ENCODE data around the gene ITPRID2.

The ITPRID2 gene

DNA sequence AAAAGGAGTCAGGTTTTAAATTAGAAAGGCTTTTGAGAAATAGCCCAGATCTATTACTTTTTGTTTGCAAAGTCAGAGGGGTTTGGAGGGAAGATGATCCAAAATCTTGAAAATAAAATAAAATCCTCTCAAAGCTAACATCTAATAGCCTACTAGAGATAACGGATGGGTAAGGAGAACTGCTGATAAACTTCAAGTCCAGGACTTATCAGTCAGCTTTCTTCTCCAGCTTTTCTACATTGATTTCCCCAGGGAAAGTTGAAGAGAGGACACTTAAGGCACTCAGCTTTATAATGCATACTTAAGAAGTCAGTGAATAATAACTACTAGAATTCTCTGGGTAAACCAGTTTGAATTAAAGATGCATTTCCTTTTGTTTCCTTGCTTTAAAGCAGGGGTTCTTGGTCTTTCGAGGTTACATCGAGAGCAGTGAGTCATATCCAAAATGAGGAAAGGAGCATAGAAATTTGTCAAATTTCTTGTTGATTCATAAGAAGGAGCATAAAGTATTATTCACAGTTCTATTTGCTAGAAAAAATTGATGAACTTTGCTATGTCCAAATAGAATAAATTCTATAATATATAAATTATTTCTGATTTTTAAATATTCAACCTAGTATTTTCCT, 43.2 kb upstream of the ITPRID2 start:
- Histone ChIP-seq H3K27ac (no peak overlapping the region), H3K27me3 (no peaks in the 10 kb centered on the region), H3K4me1 (peaks cover 0 to 2% (median 0%) of the 10 kb centered on the region in 4 donors), H3K4me3 (no peak overlapping the region), H3K9me3 (no peaks in the 10 kb centered on the region), H3K36me3 (no peaks in the 10 kb centered on the region)
- no peak for DNase-seq
- intact Hi-C loops (cut with DNase I; ENCODE audit: low total_unique reads) = no loop called here
- TF ChIP-seq, protein P1, sequence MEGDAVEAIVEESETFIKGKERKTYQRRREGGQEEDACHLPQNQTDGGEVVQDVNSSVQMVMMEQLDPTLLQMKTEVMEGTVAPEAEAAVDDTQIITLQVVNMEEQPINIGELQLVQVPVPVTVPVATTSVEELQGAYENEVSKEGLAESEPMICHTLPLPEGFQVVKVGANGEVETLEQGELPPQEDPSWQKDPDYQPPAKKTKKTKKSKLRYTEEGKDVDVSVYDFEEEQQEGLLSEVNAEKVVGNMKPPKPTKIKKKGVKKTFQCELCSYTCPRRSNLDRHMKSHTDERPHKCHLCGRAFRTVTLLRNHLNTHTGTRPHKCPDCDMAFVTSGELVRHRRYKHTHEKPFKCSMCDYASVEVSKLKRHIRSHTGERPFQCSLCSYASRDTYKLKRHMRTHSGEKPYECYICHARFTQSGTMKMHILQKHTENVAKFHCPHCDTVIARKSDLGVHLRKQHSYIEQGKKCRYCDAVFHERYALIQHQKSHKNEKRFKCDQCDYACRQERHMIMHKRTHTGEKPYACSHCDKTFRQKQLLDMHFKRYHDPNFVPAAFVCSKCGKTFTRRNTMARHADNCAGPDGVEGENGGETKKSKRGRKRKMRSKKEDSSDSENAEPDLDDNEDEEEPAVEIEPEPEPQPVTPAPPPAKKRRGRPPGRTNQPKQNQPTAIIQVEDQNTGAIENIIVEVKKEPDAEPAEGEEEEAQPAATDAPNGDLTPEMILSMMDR (IDR thresholded peaks at IDR 0.05) = no peak

DNA sequence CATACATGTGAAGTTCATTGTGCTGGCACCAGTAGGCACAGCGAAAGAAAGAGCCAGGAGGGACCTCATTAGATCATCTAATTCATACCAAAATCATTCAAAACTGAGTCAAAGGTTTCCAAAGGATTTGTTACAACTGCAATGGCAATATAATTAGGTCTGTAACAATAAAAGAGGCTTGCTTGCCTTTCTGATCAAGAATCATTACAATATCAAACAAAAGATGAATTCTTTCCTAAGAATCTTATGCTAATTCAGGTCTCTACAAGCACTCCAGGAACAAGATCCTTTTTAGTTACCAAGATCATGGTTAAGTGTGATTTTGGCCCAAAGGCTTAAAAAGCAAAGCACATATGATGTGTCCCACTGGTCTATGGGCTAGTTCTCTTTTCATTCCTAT, 41.9 kb upstream of the ITPRID2 start:
- Histone ChIP-seq H3K9me3 (no peaks in the 10 kb centered on the region), H3K4me1 (peaks cover 0 to 2% (median 0%) of the 10 kb centered on the region in 4 donors), H3K4me3 (no peak overlapping the region), H3K27me3 (no peaks in the 10 kb centered on the region), H3K36me3 (no peaks in the 10 kb centered on the region), H3K27ac (no peak overlapping the region)
- DNase-seq = no peak
- TF ChIP-seq, protein P1 (IDR thresholded peaks at IDR 0.05) = no peak
- intact Hi-C loops (cut with DNase I; ENCODE audit: low total_unique reads) = no loop called here

DNA sequence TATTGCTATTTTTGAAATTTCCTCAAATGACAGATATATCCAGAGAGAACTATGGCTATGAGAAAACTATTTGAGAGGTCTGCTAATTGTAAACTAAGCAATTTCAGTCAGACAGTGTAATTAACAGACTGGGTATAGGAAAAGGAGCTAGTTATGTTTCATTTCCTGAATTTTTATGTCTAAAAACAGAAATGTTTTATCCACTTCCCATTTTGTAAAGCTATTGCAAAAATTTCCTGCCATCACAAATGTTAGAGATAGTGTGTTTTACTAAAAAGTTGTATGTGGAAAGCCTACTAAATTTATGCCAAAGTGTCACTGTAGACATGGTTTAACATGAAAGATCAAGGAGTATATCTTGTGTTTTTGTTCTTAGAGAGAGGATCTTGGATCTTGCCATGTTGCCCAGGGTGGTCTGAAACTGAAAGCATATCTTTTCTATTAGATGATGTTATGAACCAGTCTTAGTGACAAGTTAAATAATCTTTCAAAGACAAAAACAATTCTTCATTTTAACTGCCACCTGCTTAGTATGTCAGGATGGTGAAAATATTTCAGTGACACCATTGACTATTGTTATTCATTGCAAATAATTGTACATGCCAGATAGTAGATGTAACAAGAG, 40.5 kb upstream of the ITPRID2 start:
- no peaks in the 10 kb centered on the region for H3K36me3 ChIP-seq
- DNase-seq = no peak
- intact Hi-C loops (cut with DNase I; ENCODE audit: low total_unique reads) = no loop called here
- H3K4me3 ChIP-seq = no peak overlapping the region
- peaks cover 0 to 2% (median 0%) of the 10 kb centered on the region in 4 donors for H3K4me1 ChIP-seq
- H3K27me3 ChIP-seq = no peaks in the 10 kb centered on the region
- no peak overlapping the region for H3K27ac ChIP-seq
- TF ChIP-seq, protein P1 (IDR thresholded peaks at IDR 0.05) = no peak
- no peaks in the 10 kb centered on the region for H3K9me3 ChIP-seq

DNA sequence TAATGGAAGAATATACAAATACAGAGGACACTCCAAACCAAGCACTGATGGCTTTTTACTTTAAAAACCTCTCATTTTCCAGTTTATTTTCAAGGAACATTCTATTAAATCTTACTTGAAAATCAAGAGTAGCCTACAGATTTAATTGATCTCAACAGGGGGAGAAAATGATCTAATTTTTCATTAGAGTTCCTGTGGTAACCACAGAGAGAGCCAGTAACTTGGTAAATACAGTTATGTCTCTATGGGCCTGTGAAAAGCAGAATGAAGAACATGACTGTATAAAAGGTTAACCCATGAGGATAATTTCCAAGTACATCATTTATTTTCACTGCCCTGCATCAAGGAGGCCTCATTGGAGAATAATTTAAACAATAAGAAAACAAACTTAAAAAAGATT, 39.8 kb upstream of the ITPRID2 start:
- intact Hi-C loops (cut with DNase I; ENCODE audit: low total_unique reads) = no loop called here
- Histone ChIP-seq H3K27me3 (no peaks in the 10 kb centered on the region), H3K27ac (no peak overlapping the region), H3K36me3 (no peaks in the 10 kb centered on the region), H3K4me3 (no peak overlapping the region), H3K4me1 (peaks cover 0 to 2% (median 0%) of the 10 kb centered on the region in 4 donors), H3K9me3 (no peaks in the 10 kb centered on the region)
- TF ChIP-seq, protein P1 (IDR thresholded peaks at IDR 0.05) = no peak
- DNase-seq = no peak

DNA sequence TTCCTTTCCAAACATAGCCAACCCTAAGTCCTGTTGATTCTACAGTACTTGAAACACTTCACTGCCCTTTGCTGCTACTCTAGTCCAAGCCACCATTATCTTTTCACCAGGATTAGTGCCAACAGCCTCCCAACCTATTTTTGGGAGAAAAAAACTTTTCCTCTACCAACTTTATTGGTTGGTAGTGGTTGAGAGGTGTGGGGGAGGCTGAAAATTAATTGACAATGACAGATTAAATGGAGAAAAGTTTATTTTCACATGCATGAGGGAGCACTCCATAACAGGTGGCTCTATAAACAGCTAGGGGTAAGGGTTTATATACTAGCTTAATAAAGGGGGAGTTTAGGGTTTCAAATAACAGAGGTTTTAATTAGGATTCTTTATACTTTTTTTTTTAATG, 37.8 kb upstream of the ITPRID2 start:
- H3K4me1 ChIP-seq = peaks cover 0 to 2% (median 0%) of the 10 kb centered on the region in 4 donors
- TF ChIP-seq, protein P1 (IDR thresholded peaks at IDR 0.05) = no peak
- no peak for DNase-seq
- no peaks in the 10 kb centered on the region for H3K27me3 ChIP-seq
- no peak overlapping the region for H3K4me3 ChIP-seq
- intact Hi-C loops (cut with DNase I; ENCODE audit: low total_unique reads) = no loop called here
- no peak overlapping the region for H3K27ac ChIP-seq
- H3K36me3 ChIP-seq = no peaks in the 10 kb centered on the region
- H3K9me3 ChIP-seq = no peaks in the 10 kb centered on the region
